ENCODE results near the gene MEIS2.

Gene MEIS2

DNA sequence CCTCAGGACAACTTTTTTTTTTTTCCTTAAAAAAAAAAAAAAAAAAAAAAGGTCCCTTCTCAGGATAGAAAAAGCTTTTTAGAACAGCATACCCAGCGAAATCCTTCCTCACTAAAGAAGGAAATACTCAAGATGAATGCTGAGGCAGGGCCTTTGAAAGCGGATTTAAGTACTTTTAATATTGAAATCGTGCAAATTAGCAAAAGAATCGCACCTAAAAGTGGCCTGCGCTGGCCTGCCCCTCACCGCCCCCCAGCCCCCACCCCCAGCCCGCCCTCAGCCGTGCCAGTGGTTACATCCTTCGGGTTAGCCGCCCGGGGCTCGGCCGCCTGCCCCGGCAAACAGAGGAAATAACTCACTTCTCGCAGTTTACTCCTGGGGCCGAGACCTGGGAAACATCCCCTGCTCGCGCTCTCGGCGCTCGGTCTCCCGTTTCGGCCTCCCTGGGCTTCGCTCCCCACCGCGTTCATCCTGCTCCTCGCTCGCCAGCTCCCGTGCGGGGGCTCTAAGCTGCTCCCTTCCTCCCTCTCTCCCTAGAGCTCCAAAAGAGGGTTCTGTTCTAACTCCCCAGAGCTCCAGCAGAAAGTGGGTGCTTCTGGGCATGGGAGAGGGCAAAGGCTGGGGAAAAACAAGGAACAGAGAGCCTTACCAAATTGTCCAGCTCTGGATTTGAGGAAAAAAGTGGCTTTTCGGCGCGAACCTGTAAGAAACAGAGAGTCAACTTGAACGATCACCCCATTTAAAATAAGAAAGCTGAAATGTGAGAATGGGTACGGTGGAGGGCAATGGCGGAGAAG is 5.2 kb downstream of the MEIS2 start:
- peak overlapping the region; percentile 90 for H3K4me3 ChIP-seq (ENCODE audit: low read length)
- no peak for DNase-seq (ENCODE audit: low read depth)
- TF ChIP-seq, protein P1, sequence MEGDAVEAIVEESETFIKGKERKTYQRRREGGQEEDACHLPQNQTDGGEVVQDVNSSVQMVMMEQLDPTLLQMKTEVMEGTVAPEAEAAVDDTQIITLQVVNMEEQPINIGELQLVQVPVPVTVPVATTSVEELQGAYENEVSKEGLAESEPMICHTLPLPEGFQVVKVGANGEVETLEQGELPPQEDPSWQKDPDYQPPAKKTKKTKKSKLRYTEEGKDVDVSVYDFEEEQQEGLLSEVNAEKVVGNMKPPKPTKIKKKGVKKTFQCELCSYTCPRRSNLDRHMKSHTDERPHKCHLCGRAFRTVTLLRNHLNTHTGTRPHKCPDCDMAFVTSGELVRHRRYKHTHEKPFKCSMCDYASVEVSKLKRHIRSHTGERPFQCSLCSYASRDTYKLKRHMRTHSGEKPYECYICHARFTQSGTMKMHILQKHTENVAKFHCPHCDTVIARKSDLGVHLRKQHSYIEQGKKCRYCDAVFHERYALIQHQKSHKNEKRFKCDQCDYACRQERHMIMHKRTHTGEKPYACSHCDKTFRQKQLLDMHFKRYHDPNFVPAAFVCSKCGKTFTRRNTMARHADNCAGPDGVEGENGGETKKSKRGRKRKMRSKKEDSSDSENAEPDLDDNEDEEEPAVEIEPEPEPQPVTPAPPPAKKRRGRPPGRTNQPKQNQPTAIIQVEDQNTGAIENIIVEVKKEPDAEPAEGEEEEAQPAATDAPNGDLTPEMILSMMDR (conservative IDR thresholded peaks at IDR 0.05; ENCODE audit: low read length), result no peak

DNA sequence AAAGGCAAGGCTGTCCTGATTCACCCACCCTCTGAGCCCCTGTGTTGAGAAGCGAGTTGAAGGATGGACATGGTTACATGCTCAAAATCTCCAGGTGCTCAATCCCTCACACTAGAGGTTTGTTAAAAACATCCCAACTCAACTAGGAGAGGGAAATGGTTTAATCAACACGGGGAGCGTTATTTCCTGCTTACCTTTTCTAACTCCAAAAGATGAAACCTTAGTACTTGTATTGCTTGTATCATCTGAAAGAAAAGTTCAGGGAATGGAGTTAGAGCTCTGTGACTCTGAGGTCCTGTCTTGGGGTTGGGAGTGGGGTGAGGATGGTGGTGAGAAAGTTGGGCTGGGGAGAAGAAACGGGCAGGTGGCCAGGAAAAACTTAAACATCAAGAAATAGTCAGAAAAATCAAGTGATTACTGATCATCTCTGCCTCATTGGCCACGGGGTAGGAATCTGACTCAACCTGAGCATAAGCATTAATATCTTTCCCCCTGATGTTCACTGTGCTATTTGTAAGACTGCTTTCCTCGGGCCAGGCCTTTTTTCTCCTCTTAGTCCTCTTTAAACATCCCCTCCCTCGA is 5.9 kb downstream of the MEIS2 start:
- DNase-seq (ENCODE audit: low read depth), result no peak
- H3K4me3 ChIP-seq (ENCODE audit: low read length), result peak overlapping the region; percentile 40
- TF ChIP-seq, protein P1 (conservative IDR thresholded peaks at IDR 0.05; ENCODE audit: low read length), result no peak

DNA sequence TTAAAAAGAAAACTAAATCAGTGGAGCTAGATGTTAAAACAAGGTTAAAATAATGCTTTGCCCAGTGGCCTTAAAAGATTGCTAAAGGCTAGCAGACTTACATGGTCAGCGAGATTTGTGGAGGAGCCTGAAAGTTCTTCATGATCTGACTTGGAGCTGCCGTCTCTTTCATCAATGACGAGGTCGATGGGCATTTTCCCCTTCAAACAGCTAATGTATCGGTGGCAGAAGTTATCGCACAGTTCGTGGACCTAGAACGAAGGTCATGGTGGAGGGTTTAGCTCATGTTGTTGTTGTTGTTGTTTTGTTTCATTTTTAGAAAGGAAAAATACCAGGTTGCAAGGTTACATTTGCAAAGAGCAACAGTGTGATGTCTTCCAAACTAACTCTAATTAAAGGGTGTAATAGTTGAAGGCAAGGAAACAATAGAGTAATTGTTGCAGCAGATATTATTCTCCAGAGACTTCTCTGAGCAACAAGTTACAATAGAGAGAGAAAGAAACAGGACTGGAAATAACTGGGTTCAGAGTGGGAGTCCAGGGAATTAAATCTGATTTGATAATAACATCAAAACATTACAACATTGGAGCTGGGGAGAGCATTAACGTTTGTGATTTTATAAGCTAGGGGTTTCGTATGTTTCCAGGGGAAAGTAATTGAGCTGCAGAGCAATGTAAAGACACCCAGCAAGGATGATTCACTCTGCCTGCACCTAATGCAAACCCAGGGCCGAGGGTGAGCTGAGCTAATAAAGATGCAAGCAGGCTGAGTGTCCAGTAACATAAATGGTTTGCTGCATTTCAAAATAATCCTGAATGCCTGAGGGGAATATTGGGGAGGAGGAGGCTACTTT is 6.6 kb downstream of the MEIS2 start:
- H3K4me3 ChIP-seq (ENCODE audit: low read length), result peak overlapping the region; percentile 40
- no peak for DNase-seq (ENCODE audit: low read depth)
- TF ChIP-seq, protein P1 (conservative IDR thresholded peaks at IDR 0.05; ENCODE audit: low read length), result no peak

DNA sequence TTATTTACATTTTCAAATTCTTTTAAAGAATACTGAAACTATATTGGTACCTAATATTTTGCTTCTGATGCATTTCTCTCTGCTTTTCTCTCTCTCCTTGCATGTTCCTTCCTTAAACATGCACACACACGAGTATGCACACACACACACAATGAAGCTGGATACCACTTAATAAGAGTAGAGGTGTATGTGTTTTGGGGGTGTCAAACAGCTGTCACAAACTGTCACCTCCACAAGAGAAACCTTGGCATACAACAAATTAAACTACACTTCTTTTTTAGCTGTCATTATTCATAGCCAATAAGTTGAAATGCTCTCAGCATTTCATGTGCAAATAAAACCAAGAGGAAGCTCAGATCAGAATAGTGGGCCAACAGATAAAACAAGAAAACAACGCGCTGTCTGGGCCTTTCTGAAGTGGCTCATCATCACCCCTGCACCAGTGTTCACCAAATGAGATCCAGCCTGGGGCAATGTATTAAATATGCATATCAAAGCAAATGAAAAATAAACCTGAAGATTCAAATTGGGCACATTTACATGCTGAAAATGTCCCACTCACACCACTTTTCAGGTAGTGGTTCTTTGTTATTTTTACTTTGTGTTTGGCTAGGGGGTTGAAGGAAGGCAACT is 9.7 kb downstream of the MEIS2 start:
- H3K4me3 ChIP-seq (ENCODE audit: low read length), result no peak overlapping the region
- DNase-seq (ENCODE audit: low read depth), result no peak
- TF ChIP-seq, protein P1 (conservative IDR thresholded peaks at IDR 0.05; ENCODE audit: low read length), result no peak

DNA sequence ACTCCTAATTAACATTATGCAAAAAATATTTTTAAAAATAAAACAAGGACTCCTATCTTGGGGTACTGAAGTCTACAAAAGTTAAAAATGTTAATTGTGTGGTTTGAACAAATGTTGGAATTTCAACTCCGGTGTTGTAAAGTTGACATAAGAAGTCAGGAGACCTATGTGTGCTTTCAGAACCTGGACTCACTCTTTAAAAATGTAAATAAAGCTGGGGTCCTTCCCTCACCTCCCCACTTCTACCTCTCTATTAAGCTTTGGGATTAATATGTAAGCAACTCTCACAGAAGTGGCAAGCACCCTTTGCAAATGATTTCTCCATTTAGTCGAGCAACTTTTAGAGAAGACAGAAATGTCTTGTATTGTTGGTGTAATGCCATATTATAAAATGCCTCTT is 11.9 kb downstream of the MEIS2 start:
- TF ChIP-seq, protein P1 (conservative IDR thresholded peaks at IDR 0.05; ENCODE audit: low read length), result no peak
- DNase-seq (ENCODE audit: low read depth), result no peak
- no peak overlapping the region for H3K4me3 ChIP-seq (ENCODE audit: low read length)

DNA sequence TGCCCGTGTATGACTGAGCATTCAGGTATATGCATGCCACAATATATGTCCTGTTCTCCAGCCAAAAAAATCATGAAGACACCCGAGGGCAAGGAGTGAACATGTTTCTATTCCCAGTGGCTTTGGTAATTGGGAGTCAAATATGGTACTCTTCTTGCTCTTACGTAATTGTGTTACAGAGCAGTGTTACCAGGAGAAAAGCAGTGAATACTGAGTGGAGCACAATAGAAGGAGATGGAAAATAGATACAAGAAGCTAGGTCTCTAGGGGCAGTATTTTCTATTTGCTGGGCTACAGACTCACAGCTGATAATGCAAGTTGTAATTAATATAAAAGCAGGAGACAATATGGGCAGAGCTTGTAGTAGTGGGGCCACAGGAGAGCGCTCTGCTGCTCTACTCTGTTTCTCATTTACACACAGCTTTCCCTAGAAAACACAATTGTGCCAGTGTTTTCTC is 13.2 kb downstream of the MEIS2 start:
- TF ChIP-seq, protein P1 (conservative IDR thresholded peaks at IDR 0.05; ENCODE audit: low read length), result no peak
- DNase-seq (ENCODE audit: low read depth), result no peak
- no peak overlapping the region for H3K4me3 ChIP-seq (ENCODE audit: low read length)
